ENCODE data around the gene IL1RAPL1.

The IL1RAPL1 gene

GRCh38 chrX:29535212-29536162 lies 948.2 kb downstream of the IL1RAPL1 start:
- DNase-seq (ENCODE audit: low spot score), result no peak

DNA sequence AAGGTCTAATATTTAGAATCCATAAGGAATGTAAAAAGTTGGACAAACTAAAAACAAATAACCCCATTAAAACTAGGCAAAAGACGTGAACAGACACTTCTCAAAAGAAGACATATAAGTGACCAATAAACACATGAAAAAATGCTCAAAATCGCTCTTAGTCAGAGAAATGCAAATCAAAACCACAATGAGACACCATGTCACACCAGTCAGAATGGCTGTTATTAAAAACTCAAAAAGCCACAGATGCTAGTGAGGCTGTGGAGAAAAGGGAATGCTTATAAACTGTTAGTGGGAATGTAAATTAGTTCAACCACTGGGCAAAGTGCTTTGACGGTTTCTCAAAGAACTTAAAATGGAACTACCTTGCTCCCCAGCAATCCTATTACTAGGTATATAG lies 953.8 kb downstream of the IL1RAPL1 start:
- DNase-seq (ENCODE audit: low spot score), result no peak

- DNase-seq (ENCODE audit: low spot score), result no peak
These were observed 954.9 kb downstream of the IL1RAPL1 start for GRCh38 chrX:29542152-29542551.

- no peak for DNase-seq (ENCODE audit: low spot score)
These were observed 958.6 kb downstream of the IL1RAPL1 start for GRCh38 chrX:29545878-29546277.

DNA sequence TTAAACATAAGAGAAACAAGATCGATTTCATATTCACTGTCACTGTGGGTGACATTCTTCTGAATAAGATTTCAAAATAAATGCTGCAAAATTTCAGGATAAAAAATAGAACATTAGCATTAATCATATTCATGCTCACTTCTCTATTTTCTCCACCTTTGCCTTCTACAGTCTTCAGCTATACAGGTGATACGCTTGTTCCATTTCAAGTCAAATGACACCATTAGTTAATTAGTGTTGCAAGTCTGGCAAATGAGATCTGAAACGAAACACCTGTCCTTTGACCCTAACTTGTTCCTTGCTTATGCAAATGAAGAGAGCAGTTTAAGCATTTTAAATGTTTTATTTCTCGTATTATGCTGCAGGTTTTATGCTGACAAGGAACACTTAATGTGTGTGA lies 960.6 kb downstream of the IL1RAPL1 start:
- no peak for DNase-seq (ENCODE audit: low spot score)

GRCh38 chrX:29553542-29553941 lies 966.3 kb downstream of the IL1RAPL1 start:
- DNase-seq (ENCODE audit: low spot score), result no peak

DNA sequence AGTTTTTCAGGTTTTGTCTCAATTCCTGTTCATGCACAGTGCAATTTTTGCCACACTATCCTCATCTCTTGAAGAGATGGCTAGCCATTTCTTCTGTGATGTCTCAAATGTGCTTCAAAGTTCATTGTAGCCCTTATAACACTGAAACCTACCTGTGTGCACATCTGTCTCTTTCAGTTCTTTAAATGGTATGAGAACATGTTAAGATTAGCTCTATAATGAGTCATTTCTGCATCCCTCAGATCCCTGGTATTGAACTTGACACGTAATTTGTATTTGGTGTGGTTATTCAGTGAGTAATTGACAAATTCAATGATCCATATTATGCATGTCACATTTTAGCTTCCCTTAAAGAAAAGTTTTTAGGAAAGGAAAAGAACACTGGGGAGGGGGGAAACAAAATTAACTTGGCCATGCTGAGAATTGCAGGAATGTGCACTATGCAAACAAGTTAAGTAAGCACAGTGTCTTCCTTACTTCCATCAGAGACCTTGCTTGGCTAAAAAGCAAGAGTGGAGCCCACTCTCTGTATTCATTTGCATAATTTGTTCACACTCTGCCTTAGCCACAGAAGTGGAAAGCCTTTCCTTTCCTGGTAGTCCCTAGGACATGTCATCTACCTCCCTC lies 968.3 kb downstream of the IL1RAPL1 start:
- no peak for DNase-seq (ENCODE audit: low spot score)

DNA sequence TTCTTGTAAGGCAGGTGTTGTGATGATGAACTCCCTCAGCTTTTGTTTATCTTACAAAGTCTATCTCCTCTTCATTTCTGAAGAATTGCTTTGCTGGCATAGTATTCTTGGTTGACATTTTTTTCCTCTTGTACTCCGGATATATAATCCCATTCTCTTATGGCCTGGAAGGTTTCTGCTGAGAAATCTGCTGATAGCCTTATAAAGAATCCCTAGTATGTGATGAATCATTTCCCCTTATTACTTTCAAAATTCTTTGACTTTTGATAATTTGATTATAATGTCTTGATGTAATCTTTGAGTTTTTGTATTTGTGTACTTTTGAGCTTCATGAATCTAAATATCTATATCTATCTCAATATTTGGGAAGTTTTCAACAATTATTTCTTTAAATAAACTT lies 972.8 kb downstream of the IL1RAPL1 start:
- DNase-seq (ENCODE audit: low spot score), result no peak

DNA sequence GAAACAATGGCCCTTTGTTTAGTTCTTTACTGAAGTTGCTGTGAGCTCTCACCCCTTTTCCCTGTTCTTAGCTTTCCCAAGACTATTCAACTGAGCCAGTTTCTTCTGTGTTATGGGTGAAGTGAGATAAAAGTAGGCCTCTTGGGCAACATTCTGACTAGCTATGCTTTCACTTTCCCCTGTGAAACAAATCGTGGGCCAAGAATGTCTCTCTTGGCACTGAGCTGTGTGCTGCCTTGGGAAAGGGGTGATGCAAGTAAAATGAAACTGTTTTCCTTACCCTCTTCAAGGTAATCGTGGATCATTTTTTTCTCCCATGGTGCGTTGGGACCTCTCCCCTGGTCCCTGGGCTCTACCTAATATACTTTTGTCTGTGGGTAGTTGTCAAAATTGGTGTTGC lies 974.2 kb downstream of the IL1RAPL1 start:
- no peak for DNase-seq (ENCODE audit: low spot score)

DNA sequence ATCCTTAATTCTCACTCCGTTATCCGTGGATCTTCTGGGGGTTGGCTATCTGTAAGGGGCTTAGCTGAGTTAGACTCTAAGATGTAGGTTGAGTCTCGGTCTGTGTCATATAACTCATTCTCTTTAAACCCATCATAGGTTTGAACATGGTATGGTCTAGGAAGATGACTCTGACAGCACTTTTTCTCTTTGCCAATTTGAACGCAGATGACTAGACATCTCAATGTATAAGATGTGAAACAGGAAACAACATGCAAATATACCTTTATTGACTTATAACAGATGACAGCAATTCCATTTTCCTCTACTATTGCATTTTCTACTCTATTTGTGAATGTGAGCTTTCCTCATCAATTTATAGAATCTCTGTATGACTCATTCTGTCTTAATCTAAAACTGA lies 993.3 kb downstream of the IL1RAPL1 start:
- DNase-seq (ENCODE audit: low spot score), result no peak

DNA sequence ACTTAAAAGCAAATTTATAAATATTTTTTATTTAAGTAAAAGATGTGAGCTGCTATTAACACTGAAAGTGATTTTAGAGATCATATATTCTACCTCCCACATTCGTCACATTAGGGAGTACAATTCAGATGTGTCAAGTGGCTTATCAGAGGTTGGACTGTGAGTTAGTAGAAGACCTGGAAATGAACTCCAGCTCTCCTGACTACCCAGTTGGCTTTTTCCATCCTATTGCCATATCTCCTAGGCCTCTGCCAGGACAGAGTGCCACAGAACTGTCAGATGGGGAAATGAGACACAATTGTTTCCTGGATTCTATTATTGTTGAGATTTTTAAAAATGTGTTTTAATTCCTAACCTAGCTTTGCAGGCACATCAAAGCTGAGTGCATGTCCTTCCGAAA lies 994.0 kb downstream of the IL1RAPL1 start:
- no peak for DNase-seq (ENCODE audit: low spot score)

- no peak for DNase-seq (ENCODE audit: low spot score)
These were observed 999.9 kb downstream of the IL1RAPL1 start for GRCh38 chrX:29587107-29587506.

GRCh38 chrX:29590921-29591320 lies 1003.7 kb downstream of the IL1RAPL1 start:
- DNase-seq (ENCODE audit: low spot score), result no peak

DNA sequence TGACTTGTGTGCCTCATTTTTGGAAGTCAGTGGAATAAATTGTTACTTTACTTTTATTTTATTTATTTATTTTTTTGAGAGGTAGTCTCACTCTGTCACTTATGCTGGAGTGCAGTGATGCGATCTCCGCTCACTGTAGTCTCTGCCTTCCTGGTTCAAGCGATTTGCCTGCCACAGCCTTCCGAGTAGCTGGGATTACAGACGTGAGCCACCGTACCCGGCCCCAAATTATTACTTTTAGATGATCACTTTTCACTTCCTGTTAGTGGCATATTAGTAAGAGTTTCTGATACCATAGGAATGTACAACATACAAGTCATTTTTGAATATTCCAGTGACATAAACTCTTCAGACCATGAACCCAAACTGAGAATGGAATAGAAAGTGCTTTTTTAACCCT lies 1017.1 kb downstream of the IL1RAPL1 start:
- no peak for DNase-seq (ENCODE audit: low spot score)

DNA sequence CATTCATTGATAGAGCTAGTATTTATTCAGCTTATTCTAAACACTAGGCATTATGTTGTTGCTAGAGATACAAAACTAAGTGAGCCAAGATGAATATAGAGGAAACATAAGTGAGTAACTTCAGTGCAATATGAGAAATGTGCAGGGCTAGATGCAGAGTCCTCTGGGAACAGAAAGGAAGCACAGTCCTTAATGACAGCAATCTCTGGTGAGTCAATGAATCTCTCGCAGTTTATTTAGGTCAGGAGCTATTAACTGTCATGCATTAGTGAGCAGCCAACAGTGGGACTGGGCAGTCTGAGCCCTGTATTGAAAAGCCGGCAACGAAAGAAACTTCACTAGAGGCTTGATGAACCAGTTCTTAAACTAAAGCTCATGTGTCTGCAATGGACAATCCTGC lies 1030.0 kb downstream of the IL1RAPL1 start:
- no peak for DNase-seq (ENCODE audit: low spot score)

DNA sequence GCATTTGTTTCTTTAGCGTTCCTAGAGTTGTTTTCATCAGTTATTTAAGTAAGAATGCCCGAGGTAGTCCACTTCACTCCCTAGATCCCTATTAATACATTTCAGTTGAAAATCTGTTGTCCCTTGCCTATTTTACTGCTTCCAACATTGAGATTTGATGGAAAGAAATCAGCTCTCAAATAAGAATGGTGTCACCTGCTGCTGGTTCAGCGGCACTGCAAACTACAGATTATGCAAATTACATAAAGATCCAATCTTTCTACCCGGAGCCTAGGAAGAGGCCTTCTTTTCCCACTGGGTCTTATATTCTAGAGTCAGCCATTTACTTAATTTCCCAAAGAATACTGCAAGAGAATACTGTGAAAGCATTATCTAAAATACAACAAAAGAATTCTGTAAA lies 1030.5 kb downstream of the IL1RAPL1 start:
- no peak for DNase-seq (ENCODE audit: low spot score)

GRCh38 chrX:29627833-29628232 lies 1040.6 kb downstream of the IL1RAPL1 start:
- DNase-seq (ENCODE audit: low spot score), result no peak

DNA sequence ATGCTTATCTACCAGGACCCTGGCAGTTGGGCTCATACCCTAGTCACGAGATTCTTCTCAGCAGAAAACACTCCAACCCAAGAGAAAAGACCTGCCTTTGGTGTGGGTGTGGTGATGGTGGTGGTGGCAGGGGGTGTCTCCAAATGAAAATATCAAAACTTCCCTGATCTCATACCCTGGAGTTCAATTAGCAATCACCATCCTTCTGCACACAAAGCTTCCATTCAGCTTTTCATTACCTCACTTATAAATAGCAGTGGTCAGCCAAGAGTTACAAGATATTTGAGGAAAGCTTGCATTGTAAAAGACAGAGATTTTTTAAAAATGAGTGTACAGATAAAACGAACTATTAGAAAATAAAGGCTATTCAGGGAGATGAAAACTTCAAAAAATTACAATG lies 1047.3 kb downstream of the IL1RAPL1 start:
- DNase-seq (ENCODE audit: low spot score), result no peak

DNA sequence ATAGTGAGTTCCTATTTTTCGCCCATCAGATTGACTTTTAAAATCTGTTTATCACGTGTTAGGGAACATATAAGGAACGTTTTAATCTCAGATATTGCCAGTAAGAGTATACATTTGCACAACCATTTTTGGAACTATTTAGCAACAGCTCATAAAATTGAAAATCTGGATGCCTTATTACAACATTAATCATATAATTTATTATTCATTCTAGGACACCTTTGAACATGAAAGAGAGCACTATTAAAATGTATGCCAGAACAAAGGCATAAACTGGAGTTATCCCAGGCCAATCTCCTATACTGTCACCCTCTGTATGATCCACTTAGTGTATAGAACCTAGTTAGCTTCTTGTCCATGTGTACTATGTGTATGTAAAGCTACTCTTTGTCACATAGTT lies 1049.1 kb downstream of the IL1RAPL1 start:
- DNase-seq (ENCODE audit: low spot score), result no peak

DNA sequence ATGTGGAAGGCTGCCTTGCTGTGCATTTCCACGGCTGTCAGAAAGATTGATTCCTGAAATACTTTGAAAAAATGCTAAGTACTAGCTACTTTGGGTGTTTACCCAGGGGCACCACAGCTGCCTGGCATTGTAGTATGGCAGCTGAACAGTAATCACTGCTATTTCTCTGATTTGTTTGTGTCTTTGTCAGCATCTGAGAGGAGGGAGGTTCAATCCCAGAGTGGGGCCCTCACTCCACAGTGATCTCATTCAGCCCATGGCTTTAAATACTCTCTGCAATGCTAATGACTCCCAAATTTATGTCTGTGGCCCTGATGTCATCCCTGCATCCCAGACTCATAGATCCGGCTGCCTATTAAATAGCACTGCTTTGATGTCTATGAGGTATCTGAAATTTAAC lies 1052.9 kb downstream of the IL1RAPL1 start:
- no peak for DNase-seq (ENCODE audit: low spot score)

- DNase-seq (ENCODE audit: low spot score), result no peak
These were observed 1054.2 kb downstream of the IL1RAPL1 start for GRCh38 chrX:29641461-29641860.

- no peak for DNase-seq (ENCODE audit: low spot score)
These were observed 1055.9 kb downstream of the IL1RAPL1 start for GRCh38 chrX:29643181-29643580.

GRCh38 chrX:29648161-29648560 lies 1060.9 kb downstream of the IL1RAPL1 start:
- DNase-seq (ENCODE audit: low spot score), result no peak

GRCh38 chrX:29652484-29652883 lies 1065.2 kb downstream of the IL1RAPL1 start:
- DNase-seq (ENCODE audit: low spot score), result no peak

Measured in ecto neural progenitor cell (in vitro differentiated cells).